Hepatocyte (in vitro differentiated cells): ENCODE results near the gene LRRFIP1. TPM values are rescaled to one million over a fixed set of nuclear protein-coding genes. Genes with fewer than 3 reads are reported as not detected.

Source experiments
- DNase-seq: peaks from one replicate; pipeline ENCODE4 v3.0.0-alpha.2; 2016; ENCODE audit warnings: low spot score
- H2AFZ ChIP-seq: fragments of 200-600 bp; sonication (generic); 2 replicates; pipeline ENCODE4 v1.6.0; 2016; ENCODE audit warnings: antibody characterized with exemption, mild to moderate bottlenecking
- H3K27ac ChIP-seq: fragments of 200-600 bp; sonication (generic); 2 replicates; pipeline ENCODE4 v1.5.1; 2016; ENCODE audit warnings: mild to moderate bottlenecking
- H3K27me3 ChIP-seq: fragments of 200-600 bp; sonication (generic); 2 replicates; pipeline ENCODE4 v1.6.1; 2016
- H3K36me3 ChIP-seq: fragments of 200-600 bp; sonication (generic); replicated peaks from 2 replicates; pipeline ENCODE4 v1.5.1; 2016; ENCODE audit warnings: low read depth; ENCODE audit not compliant: insufficient read depth
- H3K4me1 ChIP-seq: fragments of 200-600 bp; sonication (generic); 2 replicates; pipeline ENCODE4 v1.5.1; 2016; ENCODE audit warnings: mild to moderate bottlenecking, moderate library complexity; ENCODE audit not compliant: insufficient read depth
- H3K4me2 ChIP-seq: fragments of 200-600 bp; sonication (generic); 2 replicates; pipeline ENCODE4 v1.6.0; 2016
- H3K4me3 ChIP-seq: fragments of 200-600 bp; sonication (generic); 2 replicates; pipeline ENCODE4 v1.5.1; 2016; ENCODE audit warnings: mild to moderate bottlenecking
- H3K79me2 ChIP-seq: fragments of 200-600 bp; sonication (generic); 2 replicates; pipeline ENCODE4 v1.6.0; 2017; ENCODE audit warnings: mild to moderate bottlenecking
- H3K9me2 ChIP-seq: fragments of 200-600 bp; sonication (generic); replicated peaks from 2 replicates; pipeline ENCODE4 v1.6.0; 2017; ENCODE audit warnings: mild to moderate bottlenecking; ENCODE audit not compliant: insufficient read depth
- H3K9me3 ChIP-seq: fragments of 200-600 bp; sonication (generic); 2 replicates; pipeline ENCODE4 v1.5.1; 2016; ENCODE audit warnings: low read depth, mild to moderate bottlenecking
- H4K20me1 ChIP-seq: fragments of 200-600 bp; sonication (generic); 2 replicates; pipeline ENCODE4 v1.6.0; 2016; ENCODE audit warnings: mild to moderate bottlenecking; ENCODE audit not compliant: insufficient read depth, poor library complexity, severe bottlenecking
- EZH2 ChIP-seq: fragments of 200-600 bp; sonication (generic); IDR thresholded peaks from 2 replicates; pipeline ENCODE4 v1.6.1; 2016; ENCODE audit warnings: antibody characterized with exemption, mild to moderate bottlenecking, borderline replicate concordance
- EZH2phosphoT487 ChIP-seq: fragments of 200-600 bp; sonication (generic); IDR thresholded peaks from one replicate; pipeline ENCODE4 v1.6.1; 2018; ENCODE audit warnings: antibody characterized with exemption, mild to moderate bottlenecking, low read depth, moderate library complexity; ENCODE audit not compliant: unreplicated experiment, severe bottlenecking
- WGBS: methylation state at CpG from one replicate; pipeline ENCODE4 v1.1.6; 2016; ENCODE audit warnings: low lambda C conversion rate; ENCODE audit errors: missing lambda C conversion rate; 5-methylcytosine and 5-hydroxymethylcytosine counted together
- polyA plus RNA-seq: library from polyadenylated mRNA; unstranded; fragments of >200 nt; fragmentation: Nextera tagmentation; extraction: Ambion mirVana; gene quantifications from 2 replicates; pipeline ENCODE4 v1.2.1, GENCODE V29; 2016
- total RNA-seq: library from RNA; depleted of rRNA; stranded (reverse); fragments of >200 nt; gene quantifications from 2 replicates; pipeline ENCODE4 v1.2.3, GENCODE V29; 2014
- TF ChIP-seq, protein P1 (sequence below): fragments of 200-600 bp; sonication (generic); IDR thresholded peaks from 2 replicates; pipeline ENCODE4 v1.5.1; 2016; ENCODE audit warnings: antibody characterized with exemption, mild to moderate bottlenecking; ENCODE audit not compliant: poor library complexity

The LRRFIP1 gene
- total and polyA plus RNA-seq, 2 experiments from 2014 or later = 42.7 to 64.1 TPM

DNA sequence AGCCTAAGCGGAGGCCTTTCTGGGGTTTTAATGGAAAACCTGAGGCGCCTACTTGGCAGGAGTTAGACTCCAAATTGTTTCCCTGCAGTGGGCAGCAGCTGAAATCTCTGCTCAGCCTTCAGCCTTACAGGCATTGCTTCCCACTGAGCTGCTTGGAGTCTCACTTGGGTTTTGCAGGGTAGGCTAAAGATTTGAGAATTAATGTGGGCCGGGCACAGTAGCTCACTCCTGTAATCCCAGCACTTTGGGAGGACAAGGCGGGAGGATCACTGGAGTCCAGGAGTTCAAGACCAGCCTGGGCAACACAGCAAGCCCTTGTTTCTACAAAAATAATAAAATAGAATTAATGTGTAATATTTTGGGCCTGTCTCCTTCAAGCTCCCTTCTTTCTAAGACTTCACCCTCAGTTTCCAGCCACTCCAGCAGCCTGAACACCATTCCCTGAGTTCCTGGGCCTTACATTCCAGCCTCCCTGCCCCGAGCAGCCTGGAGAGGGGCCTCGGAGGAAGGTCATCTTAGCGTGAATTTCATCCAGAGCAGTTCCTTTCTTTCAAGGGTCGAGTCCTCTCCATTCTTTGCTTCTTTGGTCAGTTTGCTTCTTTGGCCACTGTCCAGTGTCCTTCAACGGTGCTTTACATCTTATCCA, 27.8 kb upstream of the LRRFIP1 start:
- TF ChIP-seq, protein P1, sequence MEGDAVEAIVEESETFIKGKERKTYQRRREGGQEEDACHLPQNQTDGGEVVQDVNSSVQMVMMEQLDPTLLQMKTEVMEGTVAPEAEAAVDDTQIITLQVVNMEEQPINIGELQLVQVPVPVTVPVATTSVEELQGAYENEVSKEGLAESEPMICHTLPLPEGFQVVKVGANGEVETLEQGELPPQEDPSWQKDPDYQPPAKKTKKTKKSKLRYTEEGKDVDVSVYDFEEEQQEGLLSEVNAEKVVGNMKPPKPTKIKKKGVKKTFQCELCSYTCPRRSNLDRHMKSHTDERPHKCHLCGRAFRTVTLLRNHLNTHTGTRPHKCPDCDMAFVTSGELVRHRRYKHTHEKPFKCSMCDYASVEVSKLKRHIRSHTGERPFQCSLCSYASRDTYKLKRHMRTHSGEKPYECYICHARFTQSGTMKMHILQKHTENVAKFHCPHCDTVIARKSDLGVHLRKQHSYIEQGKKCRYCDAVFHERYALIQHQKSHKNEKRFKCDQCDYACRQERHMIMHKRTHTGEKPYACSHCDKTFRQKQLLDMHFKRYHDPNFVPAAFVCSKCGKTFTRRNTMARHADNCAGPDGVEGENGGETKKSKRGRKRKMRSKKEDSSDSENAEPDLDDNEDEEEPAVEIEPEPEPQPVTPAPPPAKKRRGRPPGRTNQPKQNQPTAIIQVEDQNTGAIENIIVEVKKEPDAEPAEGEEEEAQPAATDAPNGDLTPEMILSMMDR = no peak
- TF ChIP-seq EZH2phosphoT487 (no peak), EZH2 (no peak)
- H3K4me1 ChIP-seq = peaks cover 43% of the 10 kb centered on the region

GRCh38 chr2:237600205-237600846, 27.1 kb upstream of the LRRFIP1 start:
- Histone ChIP-seq H3K36me3 (no peaks in the 10 kb centered on the region), H4K20me1 (no peaks in the 10 kb centered on the region), H3K79me2 (no peaks in the 10 kb centered on the region), H3K4me2 (peak overlapping the region; percentile 65), H3K27me3 (no peaks in the 10 kb centered on the region), H3K4me1 (peaks cover 37% of the 10 kb centered on the region), H3K27ac (peak overlapping the region; percentile 84), H3K9me2 (no peaks in the 10 kb centered on the region), H3K9me3 (no peaks in the 10 kb centered on the region), H2AFZ (no peak overlapping the region), H3K4me3 (no peak overlapping the region)
- TF ChIP-seq, protein P1 = peak; percentile 39
- no peak for TF ChIP-seq EZH2phosphoT487
- peak; percentile 68 for DNase-seq
- 37% methylated on average over 16 of the region's 16 CpGs for WGBS

More for the DNA sequence above, 27.8 kb upstream of the LRRFIP1 start:
- peak overlapping the region; percentile 65 for H3K4me2 ChIP-seq
- peak overlapping the region; percentile 84 for H3K27ac ChIP-seq
- no peaks in the 10 kb centered on the region for H3K9me2 ChIP-seq
- H3K27me3 ChIP-seq = no peaks in the 10 kb centered on the region
- no peak overlapping the region for H2AFZ ChIP-seq
- no peak for DNase-seq
- H3K36me3 ChIP-seq = no peaks in the 10 kb centered on the region
- 78% methylated on average over 9 of the region's 9 CpGs for WGBS
- H3K79me2 ChIP-seq = no peaks in the 10 kb centered on the region
- no peak overlapping the region for H3K4me3 ChIP-seq
- H4K20me1 ChIP-seq = no peaks in the 10 kb centered on the region
- no peaks in the 10 kb centered on the region for H3K9me3 ChIP-seq

DNA sequence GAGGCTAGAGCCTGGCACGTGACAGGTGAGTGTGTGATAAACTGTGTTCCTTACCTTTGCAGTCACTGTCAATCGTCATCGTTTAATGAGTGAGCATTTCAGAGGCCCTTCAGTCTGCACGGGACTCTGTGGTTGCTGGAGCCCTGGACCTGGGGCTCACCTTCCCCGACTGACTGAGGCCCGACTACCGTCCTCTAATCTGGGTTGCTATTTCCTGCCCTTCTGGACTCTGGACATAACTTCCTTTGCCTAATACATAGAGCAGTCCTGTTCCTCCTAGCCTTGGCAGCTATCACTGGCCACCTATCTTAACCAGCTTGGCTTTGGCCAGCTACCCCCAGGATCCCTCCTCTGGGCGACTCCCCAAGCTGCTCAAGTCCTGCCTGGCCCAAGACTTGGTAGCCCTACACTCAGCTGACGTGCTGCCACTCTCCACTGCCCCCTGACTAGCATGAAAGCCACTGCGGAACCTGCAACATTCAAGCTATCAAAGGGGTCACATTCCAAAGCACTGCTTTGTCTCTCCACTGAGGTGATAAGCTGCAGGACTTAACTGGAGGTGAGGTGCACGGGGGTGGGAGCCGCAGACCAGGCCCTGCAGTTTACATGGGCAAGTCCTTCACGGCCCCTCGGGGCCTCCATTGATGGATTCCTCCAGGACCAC, 25.8 kb upstream of the LRRFIP1 start:
- H3K27ac ChIP-seq = peak overlapping the region; percentile 84

More for the DNA sequence above, 25.8 kb upstream of the LRRFIP1 start:
- peaks cover 33% of the 10 kb centered on the region for H3K4me1 ChIP-seq
- no peak overlapping the region for H3K4me3 ChIP-seq
- WGBS = 54% methylated on average over 14 of the region's 14 CpGs
- H2AFZ ChIP-seq = no peak overlapping the region
- DNase-seq = peak; percentile 56
- no peaks in the 10 kb centered on the region for H3K27me3 ChIP-seq
- peak overlapping the region; percentile 27 for H3K4me2 ChIP-seq
- no peaks in the 10 kb centered on the region for H4K20me1 ChIP-seq
- no peaks in the 10 kb centered on the region for H3K9me3 ChIP-seq
- no peaks in the 10 kb centered on the region for H3K9me2 ChIP-seq
- TF ChIP-seq, protein P1 = no peak
- TF ChIP-seq EZH2 (no peak), EZH2phosphoT487 (no peak)
- H3K36me3 ChIP-seq = no peaks in the 10 kb centered on the region
- H3K79me2 ChIP-seq = no peaks in the 10 kb centered on the region
